Measurements from ENCODE around the gene FBN2. TPM values are rescaled to one million over a fixed set of nuclear protein-coding genes. Genes with fewer than 3 reads are reported as not detected.
A peak's percentile ranks its signal among the peaks of the same experiment; 100 is the strongest.

The FBN2 gene
- total and polyA plus RNA-seq, 2 of the 4 experiments (the other 2 are of a cell fraction): 26.7 to 69.0 TPM

DNA sequence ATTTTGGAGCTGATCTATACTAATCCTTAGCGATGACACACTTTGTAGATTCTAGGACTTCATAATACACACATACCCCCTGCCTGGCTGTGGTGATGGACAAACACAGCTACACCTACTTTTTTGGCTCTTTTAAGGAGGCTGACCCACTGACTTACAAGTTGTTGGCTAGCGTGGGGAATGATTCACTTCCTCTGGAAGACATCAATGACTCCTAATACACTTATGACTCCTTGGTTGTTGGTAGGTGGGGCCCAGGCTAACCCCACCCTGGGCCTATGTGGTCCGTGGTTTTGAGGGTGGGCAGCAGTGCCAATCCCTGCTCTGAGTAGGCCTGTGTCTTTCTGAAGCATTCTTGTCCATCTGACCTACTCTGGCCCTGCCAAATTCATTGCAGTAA is 310.0 kb downstream of the FBN2 start:
- no peak overlapping the region for H3K4me3 ChIP-seq (ENCODE audit: insufficient read depth, low read depth, low read length)
- no peaks in the 10 kb centered on the region for H3K79me1 ChIP-seq (ENCODE audit: low read depth in 1 of 2, low read length in 2 of 2)
- H3K4me1 ChIP-seq (ENCODE audit: control insufficient read depth, insufficient read depth, low read length): peaks cover 3% of the 10 kb centered on the region
- no peak overlapping the region for H3K56ac ChIP-seq (ENCODE audit: extremely low read depth, insufficient read depth, low read length)
- in situ Hi-C loops (cut with MboI; ENCODE audit: low sequenced_read_pairs): no loop called here
- no peak overlapping the region for H3K23ac ChIP-seq (ENCODE audit: low read depth, low read length)
- no peaks in the 10 kb centered on the region for H3K27me3 ChIP-seq (ENCODE audit: control insufficient read depth, insufficient read depth, low read length)
- H3K4me2 ChIP-seq (ENCODE audit: low read depth, low read length): no peak overlapping the region
- H2AK9ac ChIP-seq (replicated peaks; ENCODE audit: low read depth, low read length, poor library complexity): no peak overlapping the region
- no TSS peak for BruUV-seq (replicated peaks)
- intact Hi-C loops (cut with micrococcal nuclease): no loop called here
- ChIA-PET CTCF (interaction anchor here (1.1 to 1.7 kb wide), 2 partner anchors 9 to 255 kb away, joined by 3 to 6 read pairs; no protein-coding TSS in a partner anchor), POLR2A (ENCODE audit: unreplicated experiment) (no interaction called here)
- no peak overlapping the region for H4K5ac ChIP-seq (ENCODE audit: low read depth, low read length)
- DNase-seq: peak; percentile 91
- H3K9ac ChIP-seq (ENCODE audit: low read depth, low read length): no peak overlapping the region
- H4K20me1 ChIP-seq (ENCODE audit: insufficient read depth, low read length): no peaks in the 10 kb centered on the region
- peak overlapping the region; percentile 74 for H2AFZ ChIP-seq (replicated peaks; ENCODE audit: low read length, poor library complexity)
- H3K36me3 ChIP-seq (ENCODE audit: control insufficient read depth, insufficient read depth, low read length): no peaks in the 10 kb centered on the region
- no peak overlapping the region for H2BK120ac ChIP-seq (ENCODE audit: low read depth, low read length)
- peak; percentile 91 for ATAC-seq (ENCODE audit: low read depth)
- no peak overlapping the region for H3K27ac ChIP-seq (ENCODE audit: insufficient read depth, low read length)
- no peak overlapping the region for H2AK5ac ChIP-seq (ENCODE audit: low read depth, low read length)
- no CpG with 5 or more reads among the region's 3 CpGs for WGBS, 2 experiments (ENCODE audit: extremely low coverage in 2 of 2, insufficient read length in 1 of 2)
- no peak overlapping the region for H4K8ac ChIP-seq (ENCODE audit: low read depth in 2 of 2, low read length in 2 of 2)
- H2BK5ac ChIP-seq (ENCODE audit: low read depth, low read length, poor library complexity, severe bottlenecking): no peak overlapping the region
- dilution Hi-C loops (cut with HindIII; ENCODE audit: low sequenced_read_pairs, unreplicated experiment): no loop called here
- H3K9me3 ChIP-seq (ENCODE audit: control insufficient read depth, insufficient read depth, low read length): no peaks in the 10 kb centered on the region
- H2BK20ac ChIP-seq (ENCODE audit: low read depth, low read length): 0 out of 2 replicates have a peak overlapping the region, but pooled peaks have one; percentile 14
- peaks cover 5% of the 10 kb centered on the region; the same call in 1 of the 2 replicates for H3K9me1 ChIP-seq (ENCODE audit: insufficient read depth, low read length)
- H3K14ac ChIP-seq (replicated peaks; ENCODE audit: low read depth, low read length): 0 out of 2 replicates have a peak overlapping the region, but pooled peaks have one; percentile 24
- TF ChIP-seq FOS (IDR thresholded peaks at IDR 0.05; ENCODE audit: low read depth, low read length) (0 out of 2 replicates have a peak, but pooled peaks have one; percentile 30), NFE2L2 (IDR thresholded peaks at IDR 0.05; ENCODE audit: low read depth, low read length) (no peak), RCOR1 (IDR thresholded peaks at IDR 0.05; ENCODE audit: insufficient replicate concordance, low read length) (peak; percentile 49)
- TF ChIP-seq, protein P1, sequence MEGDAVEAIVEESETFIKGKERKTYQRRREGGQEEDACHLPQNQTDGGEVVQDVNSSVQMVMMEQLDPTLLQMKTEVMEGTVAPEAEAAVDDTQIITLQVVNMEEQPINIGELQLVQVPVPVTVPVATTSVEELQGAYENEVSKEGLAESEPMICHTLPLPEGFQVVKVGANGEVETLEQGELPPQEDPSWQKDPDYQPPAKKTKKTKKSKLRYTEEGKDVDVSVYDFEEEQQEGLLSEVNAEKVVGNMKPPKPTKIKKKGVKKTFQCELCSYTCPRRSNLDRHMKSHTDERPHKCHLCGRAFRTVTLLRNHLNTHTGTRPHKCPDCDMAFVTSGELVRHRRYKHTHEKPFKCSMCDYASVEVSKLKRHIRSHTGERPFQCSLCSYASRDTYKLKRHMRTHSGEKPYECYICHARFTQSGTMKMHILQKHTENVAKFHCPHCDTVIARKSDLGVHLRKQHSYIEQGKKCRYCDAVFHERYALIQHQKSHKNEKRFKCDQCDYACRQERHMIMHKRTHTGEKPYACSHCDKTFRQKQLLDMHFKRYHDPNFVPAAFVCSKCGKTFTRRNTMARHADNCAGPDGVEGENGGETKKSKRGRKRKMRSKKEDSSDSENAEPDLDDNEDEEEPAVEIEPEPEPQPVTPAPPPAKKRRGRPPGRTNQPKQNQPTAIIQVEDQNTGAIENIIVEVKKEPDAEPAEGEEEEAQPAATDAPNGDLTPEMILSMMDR (conservative IDR thresholded peaks at IDR 0.05; ENCODE audit: low read depth, low read length): no peak
- no peak overlapping the region for H3K18ac ChIP-seq (ENCODE audit: low read depth, low read length)
- no peak overlapping the region for H3K4ac ChIP-seq (ENCODE audit: low read depth, low read length)
- H2BK15ac ChIP-seq (ENCODE audit: low read depth, low read length): no peak overlapping the region
- no peak overlapping the region for H4K91ac ChIP-seq (ENCODE audit: insufficient read depth, low read depth, low read length)
